Measurements from ENCODE around the gene GPR82.

Gene GPR82

GRCh38 chrX:41758401-41758800, 34.4 kb downstream of the GPR82 start:
- Histone ChIP-seq H3K27me3 (ENCODE audit: insufficient read depth, low read length) (no peaks in the 10 kb centered on the region), H3F3A (ENCODE audit: insufficient read depth, low read length) (no peaks in the 10 kb centered on the region), H3K9ac (ENCODE audit: low read length) (no peak overlapping the region), H3K4me1 (ENCODE audit: insufficient read depth, low read length, severe bottlenecking) (no peaks in the 10 kb centered on the region), H3K36me3 (ENCODE audit: insufficient read depth, low read length) (no peaks in the 10 kb centered on the region), H3K9me3 (ENCODE audit: low read length) (no peaks in the 10 kb centered on the region), H3K4me2 (ENCODE audit: low read length) (no peak overlapping the region), H3K4me3 (ENCODE audit: low read depth, low read length, poor library complexity, severe bottlenecking) (no peak overlapping the region), H3K9me2 (ENCODE audit: low read depth, low read length) (no peaks in the 10 kb centered on the region), H3K27ac (ENCODE audit: low read depth, low read length, poor library complexity, severe bottlenecking) (no peak overlapping the region), H2AFZ (ENCODE audit: low read length) (no peak overlapping the region), H4K20me1 (ENCODE audit: insufficient read depth, low read length) (no peaks in the 10 kb centered on the region), H3K79me2 (ENCODE audit: insufficient read depth, low read length) (no peaks in the 10 kb centered on the region)
- TF ChIP-seq CTCF (IDR thresholded peaks at IDR 0.05; ENCODE audit: low read length), result no peak
- TF ChIP-seq EZH2 (IDR thresholded peaks at IDR 0.05; ENCODE audit: borderline replicate concordance, low read length), result no peak

- Histone ChIP-seq H3K79me2 (ENCODE audit: insufficient read depth, low read length) (no peaks in the 10 kb centered on the region), H4K20me1 (ENCODE audit: insufficient read depth, low read length) (no peaks in the 10 kb centered on the region), H3K27me3 (ENCODE audit: insufficient read depth, low read length) (no peaks in the 10 kb centered on the region), H3K4me1 (ENCODE audit: insufficient read depth, low read length, severe bottlenecking) (no peaks in the 10 kb centered on the region), H3K9ac (ENCODE audit: low read length) (no peak overlapping the region), H3K27ac (ENCODE audit: low read depth, low read length, poor library complexity, severe bottlenecking) (no peak overlapping the region), H3K4me3 (ENCODE audit: low read depth, low read length, poor library complexity, severe bottlenecking) (no peak overlapping the region), H3K36me3 (ENCODE audit: insufficient read depth, low read length) (no peaks in the 10 kb centered on the region), H3K9me2 (ENCODE audit: low read depth, low read length) (no peaks in the 10 kb centered on the region), H3F3A (ENCODE audit: insufficient read depth, low read length) (no peaks in the 10 kb centered on the region), H3K4me2 (ENCODE audit: low read length) (no peak overlapping the region), H3K9me3 (ENCODE audit: low read length) (no peaks in the 10 kb centered on the region), H2AFZ (ENCODE audit: low read length) (no peak overlapping the region)
- TF ChIP-seq CTCF (IDR thresholded peaks at IDR 0.05; ENCODE audit: low read length), result peak; percentile 52; the same call in 1 of the 2 replicates
- TF ChIP-seq EZH2 (IDR thresholded peaks at IDR 0.05; ENCODE audit: borderline replicate concordance, low read length), result no peak
These were observed 35.8 kb downstream of the GPR82 start for GRCh38 chrX:41759817-41760216.

- Histone ChIP-seq H3K4me1 (ENCODE audit: insufficient read depth, low read length, severe bottlenecking) (no peaks in the 10 kb centered on the region), H3K27ac (ENCODE audit: low read depth, low read length, poor library complexity, severe bottlenecking) (no peak overlapping the region), H3K79me2 (ENCODE audit: insufficient read depth, low read length) (no peaks in the 10 kb centered on the region), H3K4me3 (ENCODE audit: low read depth, low read length, poor library complexity, severe bottlenecking) (no peak overlapping the region), H3K9ac (ENCODE audit: low read length) (no peak overlapping the region), H3K4me2 (ENCODE audit: low read length) (no peak overlapping the region), H2AFZ (ENCODE audit: low read length) (no peak overlapping the region), H3K9me2 (ENCODE audit: low read depth, low read length) (no peaks in the 10 kb centered on the region), H4K20me1 (ENCODE audit: insufficient read depth, low read length) (no peaks in the 10 kb centered on the region), H3K27me3 (ENCODE audit: insufficient read depth, low read length) (no peaks in the 10 kb centered on the region), H3F3A (ENCODE audit: insufficient read depth, low read length) (no peaks in the 10 kb centered on the region), H3K9me3 (ENCODE audit: low read length) (no peaks in the 10 kb centered on the region), H3K36me3 (ENCODE audit: insufficient read depth, low read length) (no peaks in the 10 kb centered on the region)
- TF ChIP-seq CTCF (IDR thresholded peaks at IDR 0.05; ENCODE audit: low read length), result no peak
- no peak for TF ChIP-seq EZH2 (IDR thresholded peaks at IDR 0.05; ENCODE audit: borderline replicate concordance, low read length)
These were observed 37.2 kb downstream of the GPR82 start for GRCh38 chrX:41761169-41761568.
